SK-N-SH (cell line): ENCODE results near the gene TTC19. TPM values are rescaled to one million over a fixed set of nuclear protein-coding genes. Genes with fewer than 3 reads are reported as not detected.
A peak's percentile ranks its signal among the peaks of the same experiment; 100 is the strongest.

ENCODE experiments used
- CTCF ChIA-PET: fragments of 300-600, 350-600 bp; formaldehyde crosslinking; extraction: SDS; loops from one replicate; lab custom pipeline; 2021; lab: Yijun Ruan, JAX
- POLR2A ChIA-PET: fragments of 350-600 bp; sonication (Branson Sonifier 250); formaldehyde crosslinking; extraction: SDS; loops from one replicate; lab custom pipeline; 2020; ENCODE audit warnings: antibody characterized with exemption, inconsistent platforms; lab: Yijun Ruan, JAX
- DNase-seq: peaks from one replicate; pipeline ENCODE4 v3.0.0; 2012
- H2AFZ ChIP-seq: fragments of 200-600 bp; sonication (generic); 2 replicates; pipeline ENCODE4 v1.8.1; 2016; ENCODE audit warnings: antibody characterized with exemption, mild to moderate bottlenecking, low read depth
- H3F3A ChIP-seq: fragments of 200-600 bp; sonication (generic); replicated peaks from 2 replicates; pipeline ENCODE3; 2016; ENCODE audit warnings: antibody characterized with exemption, mild to moderate bottlenecking; ENCODE audit not compliant: insufficient read depth
- H3K27ac ChIP-seq, 2 experiments: fragments of 200-500 bp in 1 of 2; fragments of 200-600 bp in 1 of 2; sonication (Bioruptor generic) in 1 of 2; sonication (generic), shearing (Covaris generic) in 1 of 2; 2 replicates each; pipeline versions ENCODE4 v1.5.1 to v1.6.1; 2014 to 2016; ENCODE audit warnings: low read depth in 2 of 2, inconsistent platforms in 1 of 2, low read length in 1 of 2, mild to moderate bottlenecking in 1 of 2, mixed read lengths in 1 of 2
- H3K27me3 ChIP-seq: fragments of 200-600 bp; sonication (generic), shearing (Covaris generic); 2 replicates; pipeline ENCODE4 v1.6.1; 2016; ENCODE audit warnings: mixed run types; ENCODE audit not compliant: insufficient read depth
- H3K36me3 ChIP-seq, 2 experiments: fragments of 200-500 bp in 1 of 2; fragments of 200-600 bp in 1 of 2; sonication (Bioruptor generic) in 1 of 2; sonication (generic) in 1 of 2; replicated peaks in 1 of 2; 2 replicates each; pipeline versions ENCODE3 to v1.5.1; 2014 to 2016; ENCODE audit warnings: low read length in 1 of 2, mild to moderate bottlenecking in 1 of 2; ENCODE audit not compliant: insufficient read depth in 2 of 2, control insufficient read depth in 1 of 2
- H3K4me1 ChIP-seq, 2 experiments: fragments of 200-500 bp in 1 of 2; fragments of 200-600 bp in 1 of 2; sonication (Bioruptor generic) in 1 of 2; sonication (generic), shearing (Covaris generic) in 1 of 2; 2 replicates each; pipeline versions ENCODE4 v1.5.1 to v1.6.1; 2014 to 2016; ENCODE audit warnings: low read depth in 1 of 2, low read length in 1 of 2, mixed run types in 1 of 2; ENCODE audit not compliant: insufficient read depth in 2 of 2, control insufficient read depth in 1 of 2
- H3K4me2 ChIP-seq: fragments of 200-600 bp; sonication (generic), shearing (Covaris generic); 2 replicates; pipeline ENCODE4 v1.6.1; 2017; ENCODE audit warnings: mixed run types
- H3K4me3 ChIP-seq, 2 experiments: fragments of 200-500 bp in 1 of 2; fragments of 200-600 bp in 1 of 2; sonication (Bioruptor generic) in 1 of 2; sonication (generic), shearing (Covaris generic) in 1 of 2; 2 replicates each; pipeline versions ENCODE4 v1.5.1 to v1.8.1; 2014 to 2016; ENCODE audit warnings: low read depth in 2 of 2, inconsistent platforms in 1 of 2, low read length in 1 of 2, mild to moderate bottlenecking in 1 of 2, mixed read lengths in 1 of 2, moderate library complexity in 1 of 2
- H3K79me2 ChIP-seq: fragments of 200-600 bp; sonication (generic); 2 replicates; pipeline ENCODE4 v1.8.1; 2017; ENCODE audit warnings: mild to moderate bottlenecking; ENCODE audit not compliant: insufficient read depth
- H3K9ac ChIP-seq: fragments of 200-600 bp; sonication (generic); 2 replicates; pipeline ENCODE4 v1.6.1; 2017; ENCODE audit warnings: mixed run types
- H3K9me2 ChIP-seq: fragments of 200-600 bp; sonication (generic); 2 replicates; pipeline ENCODE4 v1.6.1; 2017; ENCODE audit warnings: mixed run types
- H3K9me3 ChIP-seq: fragments of 200-600 bp; sonication (generic); 2 replicates; pipeline ENCODE4 v1.6.1; 2017; ENCODE audit warnings: mixed run types, mild to moderate bottlenecking, moderate library complexity
- H4K20me1 ChIP-seq: fragments of 200-600 bp; sonication (generic); 2 replicates; pipeline ENCODE4 v1.6.1; 2017; ENCODE audit warnings: mild to moderate bottlenecking, mixed run types; ENCODE audit not compliant: insufficient read depth
- ELF1 ChIP-seq: IDR thresholded peaks from 2 replicates; pipeline ENCODE4 v1.4.0; 2012
- EP300 ChIP-seq, 2 experiments: IDR thresholded peaks; 2 replicates each; pipeline versions ENCODE4 v1.4.0 to v1.6.1; 2012; ENCODE audit warnings: borderline replicate concordance in 1 of 2, low read depth in 1 of 2, low read length in 1 of 2
- EZH2phosphoT487 ChIP-seq: fragments of 200-600 bp; sonication (generic); IDR thresholded peaks from 2 replicates; pipeline ENCODE4 v1.6.1; 2017; ENCODE audit warnings: low read depth, mixed run types, mild to moderate bottlenecking, antibody characterized with exemption, moderate library complexity, borderline replicate concordance
- FOXJ3 ChIP-seq: sonication (generic); formaldehyde crosslinking; IDR thresholded peaks from 2 replicates; pipeline ENCODE4 v1.5.1; 2020; ENCODE audit warnings: mild to moderate bottlenecking, missing genetic modification reagents
- FOXM1 ChIP-seq: IDR thresholded peaks from 2 replicates; pipeline ENCODE4 v1.4.0; 2012; ENCODE audit warnings: low read depth, mild to moderate bottlenecking
- GABPA ChIP-seq: IDR thresholded peaks from 2 replicates; pipeline ENCODE4 v1.4.0; 2012; ENCODE audit warnings: low read depth, mild to moderate bottlenecking
- GATA2 ChIP-seq: sonication (generic); formaldehyde crosslinking; IDR thresholded peaks from 2 replicates; pipeline ENCODE4 v1.5.0; 2020; ENCODE audit warnings: mild to moderate bottlenecking, missing genetic modification reagents
- MEF2A ChIP-seq: IDR thresholded peaks from 2 replicates; pipeline ENCODE4 v1.4.0; 2012; ENCODE audit warnings: low read depth, borderline replicate concordance
- MXI1 ChIP-seq: IDR thresholded peaks from 2 replicates; pipeline ENCODE4 v1.6.1; 2012; ENCODE audit warnings: mild to moderate bottlenecking, low read depth, low read length, improper control_type of control experiment
- NFIC ChIP-seq: IDR thresholded peaks from 2 replicates; pipeline ENCODE4 v1.4.0; 2012; ENCODE audit warnings: borderline replicate concordance
- RCOR1 ChIP-seq: fragments of 150-350 bp; IDR thresholded peaks from 2 replicates; pipeline ENCODE4 v1.6.1; 2017; ENCODE audit warnings: antibody characterized with exemption, low read length
- RFX5 ChIP-seq: IDR thresholded peaks from 2 replicates; pipeline ENCODE4 v1.6.1; 2012; ENCODE audit warnings: mild to moderate bottlenecking, improper control_type of control experiment, low read length
- RXRA ChIP-seq: IDR thresholded peaks from 2 replicates; pipeline ENCODE4 v1.4.0; 2012; ENCODE audit warnings: low read depth, mild to moderate bottlenecking, borderline replicate concordance
- SIN3A ChIP-seq: IDR thresholded peaks from 2 replicates; pipeline ENCODE4 v1.6.1; 2012; ENCODE audit warnings: low read depth, mild to moderate bottlenecking, low read length, moderate library complexity, borderline replicate concordance
- TAF1 ChIP-seq: IDR thresholded peaks from 2 replicates; pipeline ENCODE4 v1.6.1; 2012; ENCODE audit warnings: low read depth, mild to moderate bottlenecking, low read length, moderate library complexity, borderline replicate concordance
- TEAD4 ChIP-seq: IDR thresholded peaks from 2 replicates; pipeline ENCODE4 v1.4.0; 2012; ENCODE audit warnings: mild to moderate bottlenecking, borderline replicate concordance; ENCODE audit not compliant: insufficient read depth
- YY1 ChIP-seq: IDR thresholded peaks from 2 replicates; pipeline ENCODE4 v1.4.0; 2012; ENCODE audit warnings: low read depth, mild to moderate bottlenecking
- WGBS: methylation state at CpG from one replicate; pipeline ENCODE4 v1.1.6; 2017; ENCODE audit warnings: low lambda C conversion rate; 5-methylcytosine and 5-hydroxymethylcytosine counted together
- polyA plus RNA-seq, 3 experiments: library from polyadenylated mRNA; depleted of rRNA; stranded (reverse); fragments of >200 nt; gene quantifications; 2 replicates each; pipeline ENCODE4 v1.2.3, GENCODE V29; 2012
- TF ChIP-seq, protein P1 (sequence below): IDR thresholded peaks from 2 replicates; pipeline ENCODE4; 2012
- TF ChIP-seq, protein P2 (sequence below): IDR thresholded peaks from 2 replicates; pipeline ENCODE4 v1.4.0; 2012; ENCODE audit warnings: low read depth
- TF ChIP-seq, protein P3 (sequence below): fragments of 150-350 bp; IDR thresholded peaks from 2 replicates; pipeline ENCODE4 v1.6.1; 2017; ENCODE audit warnings: antibody characterized with exemption, low read length, low read depth, borderline replicate concordance

TTC19 gene
- polyA plus RNA-seq, 1 of the 3 experiments (the other 2 are of a cell fraction) = 6.6 TPM

DNA sequence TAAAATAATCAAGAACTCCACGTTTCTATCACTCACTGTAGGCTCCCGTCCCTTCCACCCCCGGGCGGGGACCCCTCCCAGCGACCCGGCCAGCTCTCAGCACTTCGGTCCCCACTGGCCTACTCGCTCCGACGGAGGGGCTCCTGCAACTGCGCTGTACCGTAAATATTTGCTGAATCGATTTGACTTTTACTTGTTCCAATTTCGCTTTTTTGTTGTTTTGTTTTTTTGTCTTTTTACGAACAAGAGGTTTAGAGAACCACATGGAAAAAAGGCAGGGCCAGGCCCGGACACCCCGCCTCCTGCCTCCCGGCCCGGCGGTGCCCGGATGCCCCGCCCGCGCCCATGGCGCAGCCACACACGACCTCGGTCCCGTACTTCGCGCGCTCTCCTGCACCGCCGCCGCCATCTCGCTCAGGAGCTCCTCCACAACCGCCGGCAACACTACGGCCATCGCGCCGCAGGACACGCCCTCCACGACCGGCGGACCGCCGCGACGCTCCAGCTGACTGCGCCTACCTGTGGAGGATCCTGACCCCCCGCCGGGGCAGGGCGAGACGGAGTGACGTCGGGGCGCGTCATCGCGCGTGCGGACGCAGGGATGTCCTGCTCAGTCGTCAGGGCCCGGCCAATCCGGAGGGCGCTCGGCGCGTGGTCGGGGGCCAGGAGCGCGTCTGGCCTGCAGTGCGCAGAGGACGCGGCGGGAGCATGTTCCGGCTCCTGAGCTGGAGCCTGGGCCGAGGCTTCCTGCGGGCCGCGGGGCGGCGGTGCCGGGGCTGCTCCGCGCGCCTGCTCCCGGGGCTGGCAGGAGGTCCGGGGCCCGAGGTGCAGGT is at the start of gene TTC19, which contains the start of gene ZSWIM7 (continued):
- no peak for TF ChIP-seq EZH2phosphoT487
- TF ChIP-seq YY1 = peak; percentile 84
- TF ChIP-seq SIN3A = peak; percentile 70; the same call in 1 of the 2 replicates
- TF ChIP-seq TEAD4 = no peak
- no peak; the same call in 1 of the 2 replicates for TF ChIP-seq GABPA
- TF ChIP-seq MEF2A = no peak
- no peak; the same call in 1 of the 2 replicates for TF ChIP-seq RFX5
- TF ChIP-seq GATA2 (CRISPR knock-in tag) = no peak
- TF ChIP-seq ELF1 = no peak
- TF ChIP-seq NFIC = no peak
- TF ChIP-seq FOXM1 = no peak
- no peak for TF ChIP-seq EP300 (IDR thresholded peaks at IDR 0.05; ENCODE audit: borderline replicate concordance in 1 of 2, low read depth in 1 of 2, low read length in 1 of 2)
- TF ChIP-seq, protein P1, sequence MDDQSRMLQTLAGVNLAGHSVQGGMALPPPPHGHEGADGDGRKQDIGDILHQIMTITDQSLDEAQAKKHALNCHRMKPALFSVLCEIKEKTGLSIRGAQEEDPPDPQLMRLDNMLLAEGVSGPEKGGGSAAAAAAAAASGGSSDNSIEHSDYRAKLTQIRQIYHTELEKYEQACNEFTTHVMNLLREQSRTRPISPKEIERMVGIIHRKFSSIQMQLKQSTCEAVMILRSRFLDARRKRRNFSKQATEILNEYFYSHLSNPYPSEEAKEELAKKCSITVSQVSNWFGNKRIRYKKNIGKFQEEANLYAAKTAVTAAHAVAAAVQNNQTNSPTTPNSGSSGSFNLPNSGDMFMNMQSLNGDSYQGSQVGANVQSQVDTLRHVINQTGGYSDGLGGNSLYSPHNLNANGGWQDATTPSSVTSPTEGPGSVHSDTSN = peak; percentile 32; the same call in 1 of the 2 replicates
- no peak for TF ChIP-seq RXRA
- TF ChIP-seq, protein P2, sequence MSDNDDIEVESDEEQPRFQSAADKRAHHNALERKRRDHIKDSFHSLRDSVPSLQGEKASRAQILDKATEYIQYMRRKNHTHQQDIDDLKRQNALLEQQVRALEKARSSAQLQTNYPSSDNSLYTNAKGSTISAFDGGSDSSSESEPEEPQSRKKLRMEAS = peak; percentile 76
- peak; percentile 64; the same call in 1 of the 2 replicates for TF ChIP-seq FOXJ3 (CRISPR knock-in tag)

DNA sequence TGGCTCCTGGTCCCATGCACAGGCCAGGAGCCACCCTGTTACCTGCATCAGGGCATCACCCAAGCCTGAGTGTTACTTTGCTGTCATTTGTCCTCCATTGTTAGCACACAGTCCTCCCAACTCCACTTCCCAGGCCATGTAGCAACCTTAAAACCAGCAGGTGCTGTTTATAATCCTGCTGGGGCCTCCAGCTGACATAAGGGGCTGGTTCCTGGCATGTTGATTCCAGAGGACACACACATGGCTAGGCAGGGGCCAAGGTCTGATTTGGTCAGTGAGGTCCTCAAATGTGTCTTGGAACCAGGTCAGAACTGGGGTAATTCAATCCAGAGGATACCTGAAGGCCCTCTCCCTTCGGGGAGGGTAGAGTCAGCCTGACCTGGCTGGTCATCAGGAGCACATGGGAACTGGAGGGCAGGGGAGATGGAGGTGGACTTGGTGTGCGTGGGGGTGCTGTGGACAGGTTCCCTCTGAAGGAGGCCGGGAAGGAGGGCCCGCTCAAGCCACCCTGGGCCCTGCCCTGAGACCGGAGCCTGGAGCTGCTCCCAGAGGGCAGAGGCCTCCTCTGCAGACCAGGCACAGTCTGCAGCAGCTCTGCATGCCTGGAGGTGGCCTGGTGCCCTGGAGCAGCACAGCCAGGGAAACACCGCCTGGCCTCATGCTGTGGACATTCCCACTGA is 48.1 kb upstream of the TTC19 start:
- no peaks in the 10 kb centered on the region for H3K27me3 ChIP-seq
- DNase-seq = no peak
- H3K27ac ChIP-seq = no peak overlapping the region
- 93% methylated on average over 6 of the region's 6 CpGs for WGBS
- H3F3A ChIP-seq = peaks cover 17% of the 10 kb centered on the region
- H4K20me1 ChIP-seq = no peaks in the 10 kb centered on the region
- no peak overlapping the region for H3K4me3 ChIP-seq
- no peak overlapping the region for H3K4me2 ChIP-seq
- POLR2A ChIA-PET = no interaction called here
- no peak overlapping the region for H2AFZ ChIP-seq
- no peaks in the 10 kb centered on the region for H3K9me3 ChIP-seq
- TF ChIP-seq, protein P1 = no peak
- no peak for TF ChIP-seq FOXJ3 (CRISPR knock-in tag)
- TF ChIP-seq TAF1 = no peak
- TF ChIP-seq MXI1 = no peak
- no peak for TF ChIP-seq GABPA
- TF ChIP-seq, protein P3, sequence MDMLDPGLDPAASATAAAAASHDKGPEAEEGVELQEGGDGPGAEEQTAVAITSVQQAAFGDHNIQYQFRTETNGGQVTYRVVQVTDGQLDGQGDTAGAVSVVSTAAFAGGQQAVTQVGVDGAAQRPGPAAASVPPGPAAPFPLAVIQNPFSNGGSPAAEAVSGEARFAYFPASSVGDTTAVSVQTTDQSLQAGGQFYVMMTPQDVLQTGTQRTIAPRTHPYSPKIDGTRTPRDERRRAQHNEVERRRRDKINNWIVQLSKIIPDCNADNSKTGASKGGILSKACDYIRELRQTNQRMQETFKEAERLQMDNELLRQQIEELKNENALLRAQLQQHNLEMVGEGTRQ = no peak
- no peak for TF ChIP-seq RCOR1
- H3K4me1 ChIP-seq = peaks cover 0 to 9% of the 10 kb centered on the region in 2 experiments; a peak in 1 of 4 replicates
- no peaks in the 10 kb centered on the region for H3K9me2 ChIP-seq
- H3K9ac ChIP-seq = no peak overlapping the region
- no peaks in the 10 kb centered on the region for H3K79me2 ChIP-seq
- CTCF ChIA-PET = no interaction called here
- no peaks in the 10 kb centered on the region for H3K36me3 ChIP-seq
